Immature natural killer cell (primary cell): ENCODE data around the gene FGF14. TPM values are rescaled to one million over a fixed set of nuclear protein-coding genes. Genes with fewer than 3 reads are reported as not detected.
"Not testable (repeated sequence)": the region's sequence is repeated elsewhere in the genome, so short reads cannot be mapped to it uniquely, and the experiment has no call there.

Experiments used
- DNase-seq, 3 donors: peaks; one replicate each; pipeline ENCODE4 v3.0.0; 2022; ENCODE audit warnings: mixed read lengths in 1 of 3
- H3K27ac Mint-ChIP-seq, 6 donors: one replicate each; pipeline ENCODE4 v1.8.0; 2020; ENCODE audit warnings: mixed read lengths in 6 of 6, mild to moderate bottlenecking in 5 of 6, inconsistent platforms in 4 of 6, moderate library complexity in 3 of 6
- H3K27me3 Mint-ChIP-seq, 3 donors: one replicate each; pipeline ENCODE4 v1.8.0; 2020 to 2021; ENCODE audit warnings: low read depth in 3 of 3, mild to moderate bottlenecking in 3 of 3, mixed read lengths in 3 of 3, moderate library complexity in 3 of 3, inconsistent platforms in 1 of 3
- H3K36me3 Mint-ChIP-seq, 3 donors: one replicate each; pipeline ENCODE4 v1.8.0; 2020; ENCODE audit warnings: mixed read lengths in 3 of 3, inconsistent platforms in 2 of 3, mild to moderate bottlenecking in 2 of 3
- H3K4me1 Mint-ChIP-seq, 2 donors: one replicate each; pipeline ENCODE4 v1.8.0; 2020; ENCODE audit warnings: inconsistent platforms in 2 of 2, mild to moderate bottlenecking in 2 of 2, mixed read lengths in 2 of 2, moderate library complexity in 1 of 2
- H3K4me3 Mint-ChIP-seq, 5 donors: one replicate each; pipeline ENCODE4 v1.8.0; 2020; ENCODE audit warnings: mild to moderate bottlenecking in 5 of 5, mixed read lengths in 5 of 5, inconsistent platforms in 3 of 5, moderate library complexity in 3 of 5
- H3K9me3 Mint-ChIP-seq, 6 donors: one replicate each; pipeline ENCODE4 v1.8.0; 2020; ENCODE audit warnings: mild to moderate bottlenecking in 6 of 6, mixed read lengths in 6 of 6, inconsistent platforms in 4 of 6, moderate library complexity in 3 of 6
- polyA plus RNA-seq, 3 donors: library from polyadenylated mRNA; unstranded; fragments of 300-500 nt; fragmentation: Illumina TruSeq; gene quantifications; one replicate each; pipeline ENCODE4 v1.2.3, GENCODE V29; 2021

Gene FGF14
- polyA plus RNA-seq, 3 donors from 2014 or later: not detected

GRCh38 chr13:102137904-102138303 lies 263.9 kb downstream of the FGF14 start:
- H3K36me3 Mint-ChIP-seq, H3K4me1 Mint-ChIP-seq, H3K27me3 Mint-ChIP-seq, H3K9me3 Mint-ChIP-seq, DNase-seq, H3K27ac Mint-ChIP-seq, H3K4me3 Mint-ChIP-seq: not testable (repeated sequence)

DNA sequence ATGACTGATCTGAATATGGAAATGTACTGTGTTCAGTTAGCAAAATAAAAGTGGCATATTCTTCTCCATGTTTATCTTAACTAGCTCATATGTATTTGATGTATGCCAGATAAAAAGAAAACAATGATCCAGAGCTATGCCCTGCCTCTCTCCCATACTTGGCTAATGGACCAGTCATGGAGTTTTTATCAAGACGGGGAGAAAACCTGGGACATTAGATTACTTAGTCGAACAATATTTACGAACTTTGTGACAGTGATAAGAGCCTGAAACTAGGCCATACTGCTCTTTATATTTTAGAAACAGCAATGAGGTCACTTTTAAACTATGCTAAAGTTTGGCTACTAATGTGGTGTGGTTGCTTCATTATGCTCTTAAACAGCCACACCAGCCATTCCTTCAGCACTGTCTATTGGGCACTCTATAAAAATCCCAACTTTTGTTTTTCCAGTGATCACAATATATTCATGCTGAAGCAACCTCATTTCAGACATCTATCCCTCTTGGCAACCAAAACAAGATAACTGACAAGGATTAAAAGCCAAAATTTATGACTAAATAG lies 265.0 kb downstream of the FGF14 start:
- Mint-ChIP-seq H3K4me1 (no peaks in the 10 kb centered on the region), H3K9me3 (peaks cover 0 to 2% (median 0%) of the 10 kb centered on the region in 6 donors), H3K27ac (no peak overlapping the region), H3K27me3 (peaks cover 0 to 1% (median 0%) of the 10 kb centered on the region in 3 donors), H3K36me3 (no peaks in the 10 kb centered on the region), H3K4me3 (no peak overlapping the region)
- DNase-seq: no peak

DNA sequence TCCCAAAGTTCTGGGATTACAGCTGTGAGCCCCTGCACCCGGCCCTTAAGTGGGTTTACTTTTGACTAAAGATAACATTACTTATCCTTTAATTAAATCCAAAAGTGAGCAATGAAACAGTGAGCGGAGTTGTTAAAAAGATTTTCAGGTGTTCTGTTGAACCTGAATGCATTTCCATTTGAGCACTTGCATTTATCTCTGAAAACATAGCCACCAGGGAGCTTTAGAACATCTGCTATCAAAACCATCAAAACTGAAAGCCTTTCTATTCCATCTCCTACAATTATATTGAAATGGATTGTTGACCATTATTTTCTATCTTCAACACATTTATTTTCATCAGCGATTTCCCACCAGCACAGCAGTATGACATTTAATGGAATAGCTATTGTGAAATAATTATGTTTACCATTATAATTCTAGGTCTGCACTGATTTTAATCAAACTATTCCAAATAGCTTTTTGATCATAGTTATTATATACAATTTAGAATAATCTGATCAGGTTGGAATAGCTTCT lies 269.0 kb downstream of the FGF14 start:
- DNase-seq: no peak
- Mint-ChIP-seq H3K9me3 (peaks cover 0 to 5% (median 0%) of the 10 kb centered on the region in 6 donors), H3K4me3 (no peak overlapping the region), H3K27me3 (peaks cover 0 to 4% (median 1%) of the 10 kb centered on the region in 3 donors), H3K36me3 (no peaks in the 10 kb centered on the region), H3K4me1 (no peaks in the 10 kb centered on the region), H3K27ac (no peak overlapping the region)

DNA sequence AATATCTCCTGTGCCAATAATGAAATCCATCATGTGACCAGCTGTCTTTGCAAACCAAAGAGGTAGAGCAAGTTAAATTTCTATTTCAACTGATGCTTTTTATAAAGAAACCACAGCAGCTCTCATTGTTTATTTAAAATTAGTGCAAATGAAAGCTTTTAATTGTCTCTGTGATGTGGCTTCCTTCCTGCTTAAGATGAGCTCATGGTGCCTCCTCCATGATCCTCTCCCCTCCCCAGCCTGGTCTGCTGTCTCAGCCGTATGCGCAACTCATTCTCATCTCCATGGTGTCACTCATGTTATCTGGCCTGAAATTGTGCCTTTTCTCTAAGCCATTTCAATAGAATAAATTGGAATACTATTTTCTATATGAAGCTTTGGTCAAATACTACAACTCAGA lies 270.6 kb downstream of the FGF14 start:
- Mint-ChIP-seq H3K4me1 (no peaks in the 10 kb centered on the region), H3K27me3 (peaks cover 0 to 4% (median 1%) of the 10 kb centered on the region in 3 donors), H3K36me3 (no peaks in the 10 kb centered on the region), H3K9me3 (peaks cover 0 to 5% (median 0%) of the 10 kb centered on the region in 6 donors), H3K4me3 (no peak overlapping the region), H3K27ac (no peak overlapping the region)
- DNase-seq: no peak

DNA sequence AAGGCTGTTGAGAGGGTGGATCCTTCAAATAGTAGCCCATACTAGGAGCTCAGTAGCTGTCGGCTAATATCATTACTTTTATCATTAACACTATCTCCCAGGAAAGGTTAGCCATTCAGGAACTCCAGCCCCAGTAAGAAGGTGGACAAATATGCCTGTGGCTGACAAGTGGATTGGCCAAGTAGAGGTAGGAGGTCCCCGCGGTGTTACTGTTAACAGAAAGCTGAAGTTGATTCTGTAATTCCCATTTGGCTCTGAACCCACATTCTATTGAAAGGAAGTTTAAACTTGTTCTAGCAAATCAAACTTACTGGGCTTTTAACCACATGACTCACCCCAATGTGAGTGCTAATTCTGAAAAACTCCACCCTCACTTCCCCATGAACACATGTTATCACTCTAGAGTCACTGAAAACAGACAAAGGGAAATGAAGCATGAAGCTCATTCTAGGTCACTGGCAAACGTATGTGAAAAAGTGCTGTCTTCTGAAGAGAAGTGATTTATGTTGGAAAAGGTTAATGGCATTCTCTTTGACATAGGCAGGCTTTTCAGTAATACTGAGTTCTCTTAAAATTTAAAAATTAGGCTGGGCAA lies 273.5 kb downstream of the FGF14 start:
- no peak overlapping the region for H3K4me3 Mint-ChIP-seq
- peaks cover 0 to 7% (median 0%) of the 10 kb centered on the region in 3 donors for H3K27me3 Mint-ChIP-seq
- DNase-seq: no peak
- peaks cover 0 to 5% (median 0%) of the 10 kb centered on the region in 6 donors for H3K9me3 Mint-ChIP-seq
- H3K36me3 Mint-ChIP-seq: no peaks in the 10 kb centered on the region
- H3K4me1 Mint-ChIP-seq: no peaks in the 10 kb centered on the region
- no peak overlapping the region for H3K27ac Mint-ChIP-seq

DNA sequence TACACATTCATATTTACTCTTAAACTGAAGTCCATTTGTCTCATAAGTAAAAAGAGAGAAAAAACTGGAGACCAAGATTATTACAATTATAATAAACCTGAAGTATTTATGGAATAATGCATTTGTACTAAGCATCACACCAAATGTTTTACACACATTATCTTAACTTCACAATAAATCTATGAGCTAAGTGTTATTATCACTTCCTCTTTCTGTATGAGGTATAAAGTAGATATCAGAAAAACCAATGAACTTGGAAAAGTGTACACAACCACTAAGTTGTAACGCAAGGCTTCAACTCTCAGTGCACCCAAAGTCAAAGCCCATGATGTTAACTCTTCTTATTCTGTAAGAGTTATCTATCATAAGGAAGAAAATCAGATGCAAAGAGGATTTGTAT lies 274.7 kb downstream of the FGF14 start:
- Mint-ChIP-seq H3K27me3 (peaks cover 0 to 7% (median 0%) of the 10 kb centered on the region in 3 donors), H3K4me3 (no peak overlapping the region), H3K36me3 (no peaks in the 10 kb centered on the region), H3K27ac (no peak overlapping the region), H3K9me3 (peaks cover 0 to 5% (median 0%) of the 10 kb centered on the region in 6 donors), H3K4me1 (no peaks in the 10 kb centered on the region)
- no peak for DNase-seq

DNA sequence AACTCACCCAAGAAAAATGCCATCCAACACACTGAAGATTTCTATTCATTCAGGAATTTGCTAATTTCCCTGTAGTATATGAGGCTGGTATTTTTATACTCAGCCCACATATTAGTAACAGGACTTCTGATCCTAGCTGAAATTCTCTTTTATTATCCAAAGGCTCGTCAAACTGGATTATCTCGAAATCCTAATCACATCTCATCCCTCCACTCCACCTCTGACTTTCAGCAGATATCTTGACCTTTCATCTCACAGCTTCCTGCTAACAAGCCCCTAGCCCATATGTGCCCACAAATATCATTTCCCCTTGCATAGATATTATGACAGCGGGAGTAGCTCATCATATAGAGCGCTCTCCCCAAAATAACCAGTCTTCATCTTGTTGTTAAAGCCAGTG lies 279.7 kb downstream of the FGF14 start:
- Mint-ChIP-seq H3K27me3 (peaks cover 0 to 6% (median 0%) of the 10 kb centered on the region in 3 donors), H3K36me3 (no peaks in the 10 kb centered on the region), H3K27ac (no peak overlapping the region), H3K4me1 (no peaks in the 10 kb centered on the region), H3K4me3 (no peak overlapping the region), H3K9me3 (peaks cover 0 to 4% (median 0%) of the 10 kb centered on the region in 6 donors)
- no peak for DNase-seq

- DNase-seq: no peak
- H3K27ac Mint-ChIP-seq: no peak overlapping the region
- H3K4me1 Mint-ChIP-seq: no peaks in the 10 kb centered on the region
- no peaks in the 10 kb centered on the region for H3K36me3 Mint-ChIP-seq
- no peak overlapping the region for H3K4me3 Mint-ChIP-seq
- H3K9me3 Mint-ChIP-seq: peaks cover 0 to 7% (median 4%) of the 10 kb centered on the region in 6 donors
- H3K27me3 Mint-ChIP-seq: peaks cover 0 to 6% (median 3%) of the 10 kb centered on the region in 3 donors
These were observed 284.5 kb downstream of the FGF14 start for GRCh38 chr13:102117175-102117831.

- Mint-ChIP-seq H3K36me3 (no peaks in the 10 kb centered on the region), H3K9me3 (peaks cover 0 to 5% (median 0%) of the 10 kb centered on the region in 6 donors), H3K27ac (no peak overlapping the region), H3K27me3 (no peaks in the 10 kb centered on the region), H3K4me1 (no peaks in the 10 kb centered on the region), H3K4me3 (no peak overlapping the region)
- no peak for DNase-seq
These were observed 298.4 kb downstream of the FGF14 start for GRCh38 chr13:102103469-102103868.

- no peak for DNase-seq
- H3K4me3 Mint-ChIP-seq: no peak overlapping the region
- H3K36me3 Mint-ChIP-seq: no peaks in the 10 kb centered on the region
- H3K27ac Mint-ChIP-seq: no peak overlapping the region
- H3K9me3 Mint-ChIP-seq: peaks cover 0 to 5% (median 0%) of the 10 kb centered on the region in 6 donors
- no peaks in the 10 kb centered on the region for H3K27me3 Mint-ChIP-seq
- H3K4me1 Mint-ChIP-seq: no peaks in the 10 kb centered on the region
These were observed 301.6 kb downstream of the FGF14 start for GRCh38 chr13:102100234-102100633.

DNA sequence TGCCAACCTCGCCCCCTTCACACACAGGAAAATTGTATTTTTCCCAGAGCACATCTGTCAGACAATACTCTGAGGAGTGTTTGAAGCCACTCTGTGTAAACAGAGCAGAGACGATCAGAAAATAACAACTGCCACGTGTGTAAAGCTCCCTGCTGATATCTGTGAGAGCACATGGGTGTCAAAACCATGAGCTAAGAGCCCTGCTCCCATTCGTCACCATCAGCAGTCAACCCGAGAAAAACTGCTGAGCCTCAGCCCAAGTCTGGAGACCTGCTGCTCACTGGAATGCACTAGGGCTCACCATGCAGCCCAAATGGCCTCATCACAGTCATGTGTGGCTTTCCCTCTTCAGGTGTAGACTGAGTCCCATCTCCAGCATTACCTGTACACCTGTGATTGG lies 304.1 kb downstream of the FGF14 start:
- no peaks in the 10 kb centered on the region for H3K4me1 Mint-ChIP-seq
- H3K27ac Mint-ChIP-seq: no peak overlapping the region
- no peak for DNase-seq
- no peaks in the 10 kb centered on the region for H3K27me3 Mint-ChIP-seq
- H3K36me3 Mint-ChIP-seq: no peaks in the 10 kb centered on the region
- H3K9me3 Mint-ChIP-seq: peaks cover 0 to 5% (median 0%) of the 10 kb centered on the region in 6 donors
- H3K4me3 Mint-ChIP-seq: no peak overlapping the region

DNA sequence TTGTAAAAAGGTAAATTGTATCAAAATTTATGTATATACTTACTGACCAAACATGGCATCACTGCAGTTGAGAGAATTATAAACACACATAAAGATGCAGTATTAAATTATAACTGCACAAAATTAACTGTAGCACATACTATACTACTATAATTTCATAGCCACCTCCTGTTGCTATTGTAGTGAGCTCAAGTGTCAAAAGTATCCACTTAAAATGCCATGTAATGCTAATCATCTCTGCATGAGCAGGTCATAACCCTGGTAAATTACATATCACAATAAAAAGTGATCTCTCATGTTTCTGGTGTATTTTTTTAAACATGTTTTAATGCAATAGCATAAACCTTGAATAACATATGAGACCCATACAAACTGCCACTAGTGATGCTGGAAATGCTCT lies 308.6 kb downstream of the FGF14 start:
- not testable (repeated sequence) for H3K9me3 Mint-ChIP-seq, DNase-seq, H3K27me3 Mint-ChIP-seq, H3K27ac Mint-ChIP-seq, H3K4me1 Mint-ChIP-seq, H3K4me3 Mint-ChIP-seq, H3K36me3 Mint-ChIP-seq

DNA sequence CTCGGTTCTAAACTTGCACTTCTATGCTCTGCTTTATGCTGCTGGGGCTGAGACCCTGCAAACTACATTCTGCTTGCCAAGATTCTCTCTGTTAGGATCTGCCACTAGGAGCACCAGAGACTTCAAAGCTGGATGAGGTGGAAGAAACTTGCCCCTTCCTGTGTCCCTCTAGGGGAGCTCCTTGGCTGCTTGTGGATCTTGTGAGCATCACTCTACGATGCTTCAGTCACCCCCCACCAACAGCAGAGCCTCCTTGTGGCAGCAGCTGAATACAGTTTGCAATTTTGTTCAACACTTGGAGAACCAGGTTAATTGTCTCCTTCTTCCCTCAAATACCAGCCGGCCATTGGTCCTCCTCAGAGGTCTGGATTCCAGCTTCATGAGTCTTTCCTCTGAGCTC lies 310.6 kb downstream of the FGF14 start:
- no peaks in the 10 kb centered on the region for H3K4me1 Mint-ChIP-seq
- H3K9me3 Mint-ChIP-seq: peaks cover 0 to 8% (median 0%) of the 10 kb centered on the region in 6 donors
- H3K27me3 Mint-ChIP-seq: peaks cover 0 to 3% (median 0%) of the 10 kb centered on the region in 3 donors
- no peak overlapping the region for H3K4me3 Mint-ChIP-seq
- no peaks in the 10 kb centered on the region for H3K36me3 Mint-ChIP-seq
- DNase-seq: no peak
- no peak overlapping the region for H3K27ac Mint-ChIP-seq

GRCh38 chr13:102090532-102090931 lies 311.3 kb downstream of the FGF14 start:
- Mint-ChIP-seq H3K4me3 (no peak overlapping the region), H3K27ac (no peak overlapping the region), H3K9me3 (peaks cover 0 to 8% (median 0%) of the 10 kb centered on the region in 6 donors), H3K4me1 (no peaks in the 10 kb centered on the region), H3K36me3 (no peaks in the 10 kb centered on the region), H3K27me3 (peaks cover 0 to 3% (median 0%) of the 10 kb centered on the region in 3 donors)
- DNase-seq: no peak
